H9 (cell line): ENCODE data around the gene PLD1. TPM values are rescaled to one million over a fixed set of nuclear protein-coding genes. Genes with fewer than 3 reads are reported as not detected.

ENCODE experiments used
- DNase-seq: peaks from one replicate; pipeline ENCODE4 v3.0.0-alpha.2; 2017
- H2AFZ ChIP-seq: one replicate; pipeline ENCODE4 v1.6.1; 2013; ENCODE audit warnings: mild to moderate bottlenecking, low read length, control low read depth, moderate library complexity
- H2AK5ac ChIP-seq: 2 replicates; pipeline ENCODE4 v1.6.1; 2013; ENCODE audit warnings: low read length, control low read depth, mixed read lengths; ENCODE audit not compliant: insufficient read length
- H2BK120ac ChIP-seq: one replicate; pipeline ENCODE4 v1.6.1; 2013; ENCODE audit warnings: low read depth, mild to moderate bottlenecking, low read length, control low read depth, inconsistent platforms; ENCODE audit not compliant: poor library complexity, severe bottlenecking
- H2BK12ac ChIP-seq: 2 replicates; pipeline ENCODE4 v1.6.1; 2013; ENCODE audit warnings: low read length, control low read depth, mixed read lengths, low read depth; ENCODE audit not compliant: insufficient read length
- H2BK15ac ChIP-seq: 2 replicates; pipeline ENCODE4 v1.6.1; 2013; ENCODE audit warnings: low read depth, low read length, control low read depth
- H2BK20ac ChIP-seq: one replicate; pipeline ENCODE4 v1.6.1; 2013; ENCODE audit warnings: low read depth, mild to moderate bottlenecking, low read length, control low read depth, inconsistent platforms; ENCODE audit not compliant: poor library complexity, severe bottlenecking
- H2BK5ac ChIP-seq: 2 replicates; pipeline ENCODE4 v1.6.1; 2013; ENCODE audit warnings: low read length, control low read depth, mixed read lengths; ENCODE audit not compliant: insufficient read length
- H3K14ac ChIP-seq: 2 replicates; pipeline ENCODE4 v1.6.1; 2013; ENCODE audit warnings: low read length, control low read depth; ENCODE audit not compliant: insufficient read depth
- H3K18ac ChIP-seq: 2 replicates; pipeline ENCODE4 v1.6.1; 2013; ENCODE audit warnings: low read depth, mild to moderate bottlenecking, mixed read lengths, low read length, control low read depth; ENCODE audit not compliant: insufficient read length
- H3K23ac ChIP-seq: 2 replicates; pipeline ENCODE4 v1.6.1; 2013; ENCODE audit warnings: low read length, control low read depth, mixed read lengths, low read depth; ENCODE audit not compliant: insufficient read length
- H3K23me2 ChIP-seq: 2 replicates; pipeline ENCODE4 v1.6.1; 2013; ENCODE audit warnings: low read depth, mild to moderate bottlenecking, mixed read lengths, low read length, control low read depth; ENCODE audit not compliant: insufficient read length, poor library complexity, severe bottlenecking
- H3K27ac ChIP-seq: 2 replicates; pipeline ENCODE4 v1.5.1; 2013; ENCODE audit warnings: low read length, control low read depth, mixed read lengths, low read depth; ENCODE audit not compliant: insufficient read length
- H3K27me3 ChIP-seq: 2 replicates; pipeline ENCODE4 v1.6.1; 2013; ENCODE audit warnings: low read length, control low read depth, inconsistent platforms; ENCODE audit not compliant: insufficient read depth
- H3K4ac ChIP-seq: 2 replicates; pipeline ENCODE4 v1.6.1; 2013; ENCODE audit warnings: low read depth, mild to moderate bottlenecking, control low read depth, inconsistent platforms, low read length, moderate library complexity
- H3K4me1 ChIP-seq: 2 replicates; pipeline ENCODE4 v1.6.1; 2013; ENCODE audit warnings: low read length, control low read depth, inconsistent platforms; ENCODE audit not compliant: insufficient read depth
- H3K4me2 ChIP-seq: 2 replicates; pipeline ENCODE4 v1.6.1; 2013; ENCODE audit warnings: low read length, control low read depth, mixed read lengths; ENCODE audit not compliant: insufficient read length, insufficient read depth
- H3K56ac ChIP-seq: 2 replicates; pipeline ENCODE4 v1.6.1; 2013; ENCODE audit warnings: low read depth, mild to moderate bottlenecking, mixed read lengths, low read length, control low read depth; ENCODE audit not compliant: insufficient read length
- H3K79me1 ChIP-seq: 2 replicates; pipeline ENCODE4 v1.6.1; 2013; ENCODE audit warnings: low read depth, mild to moderate bottlenecking, moderate library complexity, low read length, control low read depth, inconsistent platforms; ENCODE audit not compliant: insufficient read depth, poor library complexity, severe bottlenecking
- H3K79me2 ChIP-seq: 2 replicates; pipeline ENCODE4 v1.6.1; 2013; ENCODE audit warnings: low read length, control low read depth, inconsistent platforms; ENCODE audit not compliant: insufficient read depth
- H3K9ac ChIP-seq: 2 replicates; pipeline ENCODE4 v1.6.1; 2013; ENCODE audit warnings: low read length, control low read depth, mixed read lengths; ENCODE audit not compliant: insufficient read length; ENCODE audit errors: extremely low read depth
- H3K9me3 ChIP-seq: one replicate; pipeline ENCODE4 v1.6.1; 2013; ENCODE audit warnings: low read depth, low read length, inconsistent platforms; ENCODE audit not compliant: control insufficient read depth
- H3T11ph ChIP-seq: one replicate; pipeline ENCODE4 v1.6.1; 2013; ENCODE audit warnings: mild to moderate bottlenecking, low read length, control low read depth, inconsistent platforms
- H4K20me1 ChIP-seq: one replicate; pipeline ENCODE4 v1.6.1; 2013; ENCODE audit not compliant: control insufficient read depth, insufficient read length, insufficient read depth
- H4K5ac ChIP-seq: 2 replicates; pipeline ENCODE4 v1.6.1; 2013; ENCODE audit warnings: low read depth, mild to moderate bottlenecking, mixed read lengths, low read length, control low read depth; ENCODE audit not compliant: insufficient read length
- H4K8ac ChIP-seq: replicated peaks from 2 replicates; pipeline ENCODE4 v1.6.1; 2013; ENCODE audit warnings: low read length, control low read depth, mixed read lengths, low read depth; ENCODE audit not compliant: insufficient read length
- H4K91ac ChIP-seq: 2 replicates; pipeline ENCODE4 v1.6.1; 2013; ENCODE audit warnings: low read depth, mild to moderate bottlenecking, moderate library complexity, mixed read lengths, low read length, control low read depth; ENCODE audit not compliant: insufficient read length
- H3K27ac Mint-ChIP-seq, 3 experiments: 2 replicates in 2 of 3; 3 replicates in 1 of 3; pipeline ENCODE4 v1.8.0; 2020 to 2021; ENCODE audit warnings: mixed read lengths in 3 of 3, mild to moderate bottlenecking in 1 of 3, moderate library complexity in 1 of 3
- H3K27me3 Mint-ChIP-seq: 2 replicates; pipeline ENCODE4 v1.8.0; 2021; ENCODE audit warnings: low read depth, mild to moderate bottlenecking, moderate library complexity, mixed read lengths
- H3K36me3 Mint-ChIP-seq, 3 experiments: 2 replicates in 2 of 3; 3 replicates in 1 of 3; pipeline ENCODE4 v1.8.0; 2020 to 2021; ENCODE audit warnings: low read depth in 3 of 3, mixed read lengths in 3 of 3; ENCODE audit not compliant: insufficient read depth in 1 of 3
- H3K4me1 Mint-ChIP-seq, 2 experiments: 2 replicates each; pipeline ENCODE4 v1.8.0; 2020; ENCODE audit warnings: mixed read lengths in 2 of 2
- H3K4me3 Mint-ChIP-seq, 2 experiments: 2 replicates in 1 of 2; 3 replicates in 1 of 2; pipeline ENCODE4 v1.8.0; 2020 to 2021; ENCODE audit warnings: mild to moderate bottlenecking in 2 of 2, mixed read lengths in 2 of 2, moderate library complexity in 1 of 2
- H3K9me3 Mint-ChIP-seq, 2 experiments: 2 replicates in 1 of 2; 3 replicates in 1 of 2; pipeline ENCODE4 v1.8.0; 2020; ENCODE audit warnings: mild to moderate bottlenecking in 2 of 2, mixed read lengths in 2 of 2, moderate library complexity in 1 of 2
- WGBS: extraction: QIAGEN DNeasy Blood & Tissue Kit; methylation state at CpG from one replicate; pipeline ENCODE4 v1.1.7; 2013; ENCODE audit warnings: missing lambda C conversion rate, low lambda C conversion rate, mixed read lengths; ENCODE audit not compliant: insufficient read length; ENCODE audit errors: extremely low coverage; 5-methylcytosine and 5-hydroxymethylcytosine counted together
- total RNA-seq: library from RNA; stranded (reverse); gene quantifications from 2 replicates; pipeline ENCODE4 v1.2.1, GENCODE V29; 2021
- TF ChIP-seq, protein P1 (sequence below): fragments of 200-600 bp; sonication (generic); conservative IDR thresholded peaks from 3 replicates; pipeline ENCODE4 v1.8.0; 2021; ENCODE audit warnings: antibody characterized with exemption, mild to moderate bottlenecking

The PLD1 gene
- total RNA-seq, 1 experiment from 2014 or later, result 1.8 TPM

DNA sequence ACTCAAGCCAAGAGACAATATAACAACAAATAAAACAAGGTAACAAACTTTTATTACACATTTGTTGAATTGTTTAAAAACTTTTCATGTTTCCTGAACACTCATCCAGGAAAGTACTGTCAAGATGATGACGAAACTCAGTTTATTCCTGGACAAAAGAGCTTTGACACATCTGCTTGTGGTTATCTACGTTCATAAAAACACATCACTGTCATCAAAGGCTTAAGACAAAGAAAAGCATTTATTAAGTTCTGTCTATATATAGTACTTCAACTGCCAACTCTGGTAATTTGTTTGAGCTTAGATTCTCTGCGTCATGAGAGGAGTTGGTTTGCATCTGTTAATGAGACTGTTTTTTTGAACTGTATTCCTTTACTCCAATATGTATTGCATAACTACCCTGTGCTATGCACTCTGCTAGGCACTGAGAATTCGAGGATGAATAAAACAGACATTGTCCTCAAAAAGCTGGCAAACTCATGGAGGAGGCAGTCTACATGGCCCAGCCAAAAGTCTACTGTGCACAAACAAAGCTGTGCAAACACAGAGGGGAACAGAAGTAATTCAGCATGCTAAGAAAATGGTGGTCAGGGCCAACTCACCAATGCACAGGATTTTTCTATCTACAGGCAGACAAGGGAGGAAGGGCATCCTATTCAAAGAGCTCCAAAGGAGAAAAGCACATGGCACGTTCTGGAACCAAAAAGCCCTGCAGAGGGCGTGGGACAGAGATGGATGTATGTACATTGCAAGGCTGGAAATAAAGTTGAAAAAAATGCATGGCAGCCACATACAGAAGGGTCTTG lies 21.5 kb downstream of the PLD1 start:
- Mint-ChIP-seq H3K4me1 (peaks cover 11 to 20% of the 10 kb centered on the region in 2 experiments), H3K4me3 (no peak overlapping the region), H3K36me3 (no peaks in the 10 kb centered on the region), H3K27me3 (no peaks in the 10 kb centered on the region), H3K27ac (no peak overlapping the region), H3K9me3 (no peaks in the 10 kb centered on the region)
- Histone ChIP-seq H3K4ac (no peak overlapping the region), H4K5ac (no peak overlapping the region), H3K9ac (no peak overlapping the region), H3K9me3 (no peaks in the 10 kb centered on the region), H2BK12ac (no peak overlapping the region), H2BK120ac (no peak overlapping the region), H3K56ac (no peak overlapping the region), H3K27me3 (no peaks in the 10 kb centered on the region), H3K18ac (no peak overlapping the region), H2AK5ac (no peak overlapping the region), H3K79me1 (no peaks in the 10 kb centered on the region), H3T11ph (no peak overlapping the region), H3K27ac (no peak overlapping the region), H2BK20ac (no peak overlapping the region), H4K91ac (no peak overlapping the region), H3K14ac (no peak overlapping the region), H3K4me1 (peaks cover 4% of the 10 kb centered on the region; the same call in 1 of the 2 replicates), H2AFZ (no peak overlapping the region), H3K23me2 (no peaks in the 10 kb centered on the region), H3K23ac (no peak overlapping the region), H4K8ac (no peak overlapping the region), H4K20me1 (no peaks in the 10 kb centered on the region), H2BK5ac (no peak overlapping the region), H3K79me2 (no peaks in the 10 kb centered on the region), H3K4me2 (no peak overlapping the region), H2BK15ac (no peak overlapping the region)
- WGBS, result no CpG with 5 or more reads among the region's 6 CpGs
- TF ChIP-seq, protein P1, sequence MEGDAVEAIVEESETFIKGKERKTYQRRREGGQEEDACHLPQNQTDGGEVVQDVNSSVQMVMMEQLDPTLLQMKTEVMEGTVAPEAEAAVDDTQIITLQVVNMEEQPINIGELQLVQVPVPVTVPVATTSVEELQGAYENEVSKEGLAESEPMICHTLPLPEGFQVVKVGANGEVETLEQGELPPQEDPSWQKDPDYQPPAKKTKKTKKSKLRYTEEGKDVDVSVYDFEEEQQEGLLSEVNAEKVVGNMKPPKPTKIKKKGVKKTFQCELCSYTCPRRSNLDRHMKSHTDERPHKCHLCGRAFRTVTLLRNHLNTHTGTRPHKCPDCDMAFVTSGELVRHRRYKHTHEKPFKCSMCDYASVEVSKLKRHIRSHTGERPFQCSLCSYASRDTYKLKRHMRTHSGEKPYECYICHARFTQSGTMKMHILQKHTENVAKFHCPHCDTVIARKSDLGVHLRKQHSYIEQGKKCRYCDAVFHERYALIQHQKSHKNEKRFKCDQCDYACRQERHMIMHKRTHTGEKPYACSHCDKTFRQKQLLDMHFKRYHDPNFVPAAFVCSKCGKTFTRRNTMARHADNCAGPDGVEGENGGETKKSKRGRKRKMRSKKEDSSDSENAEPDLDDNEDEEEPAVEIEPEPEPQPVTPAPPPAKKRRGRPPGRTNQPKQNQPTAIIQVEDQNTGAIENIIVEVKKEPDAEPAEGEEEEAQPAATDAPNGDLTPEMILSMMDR, result 0 out of 3 replicates have a peak, but pooled peaks have one; percentile 8
- no peak for DNase-seq
